GM08714 (cell line): Measurements from ENCODE around the gene CEACAM21.

Experiments used
- H3K4me3 ChIP-seq: fragments of 200-500 bp; sonication (Bioruptor generic); 2 replicates; pipeline ENCODE4 v1.5.1; 2014; ENCODE audit warnings: mild to moderate bottlenecking, low read length, inconsistent platforms
- ZNF274 ChIP-seq: IDR thresholded peaks from 2 replicates; pipeline ENCODE4 v1.6.1; 2012; ENCODE audit warnings: mild to moderate bottlenecking, low read depth, low read length

The CEACAM21 gene

DNA sequence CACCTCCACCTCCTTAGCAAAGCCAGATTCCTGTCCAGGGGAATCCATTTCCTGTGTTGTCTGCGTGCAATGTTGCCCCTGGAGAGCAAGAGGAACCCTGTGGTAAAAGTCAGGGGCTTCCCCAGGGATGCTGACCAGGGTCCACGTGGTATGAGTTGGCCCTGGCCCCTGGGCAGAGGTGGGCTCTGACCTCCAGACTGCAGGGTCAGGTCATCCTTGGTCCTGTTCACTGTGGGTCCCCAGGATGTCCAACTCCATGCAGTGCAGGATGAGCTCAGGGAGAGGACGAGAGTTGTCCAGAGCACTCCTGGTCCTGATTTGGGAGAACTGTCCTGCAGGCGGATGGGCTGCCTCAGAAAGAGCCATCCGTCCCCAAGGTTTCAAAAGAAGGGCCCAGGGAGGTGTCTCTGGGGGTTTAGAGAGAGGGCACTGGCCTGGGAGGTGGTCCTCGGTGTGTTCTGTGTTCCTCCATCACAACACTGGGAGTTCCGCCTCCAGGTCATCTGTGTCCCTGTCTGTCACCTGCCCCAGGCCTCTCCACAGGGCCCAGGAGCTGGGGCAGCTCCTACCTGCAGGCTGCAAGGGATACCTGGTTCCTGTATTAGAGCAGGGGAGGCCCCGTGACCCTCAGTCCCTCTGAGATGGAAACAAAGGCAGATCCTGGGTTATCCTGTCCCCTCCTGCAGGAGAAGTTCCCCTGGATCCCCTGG, 52.2 kb downstream of the CEACAM21 start:
- no peak overlapping the region for H3K4me3 ChIP-seq
- no peak for TF ChIP-seq ZNF274
